Astrocyte of the spinal cord (primary cell): ENCODE data around the gene HHIPL2.

Experiments used
- DNase-seq: peaks from one replicate; pipeline ENCODE4 v3.0.0; 2011; ENCODE audit warnings: low read depth, low spot score
- H3K4me3 ChIP-seq: 2 replicates; pipeline ENCODE4 v1.5.1; 2011; ENCODE audit warnings: low read depth, mild to moderate bottlenecking, low read length, moderate library complexity
- in situ Hi-C: cut with HindIII; loops from 2 replicates; pipeline ENCODE4 v1.10.0; 2017; ENCODE audit warnings: low sequenced_read_pairs
- TF ChIP-seq, protein P1 (sequence below): IDR thresholded peaks from 2 replicates; pipeline ENCODE4 v1.5.1; 2012; ENCODE audit warnings: low read depth, mild to moderate bottlenecking, low read length, inconsistent platforms

HHIPL2 gene

DNA sequence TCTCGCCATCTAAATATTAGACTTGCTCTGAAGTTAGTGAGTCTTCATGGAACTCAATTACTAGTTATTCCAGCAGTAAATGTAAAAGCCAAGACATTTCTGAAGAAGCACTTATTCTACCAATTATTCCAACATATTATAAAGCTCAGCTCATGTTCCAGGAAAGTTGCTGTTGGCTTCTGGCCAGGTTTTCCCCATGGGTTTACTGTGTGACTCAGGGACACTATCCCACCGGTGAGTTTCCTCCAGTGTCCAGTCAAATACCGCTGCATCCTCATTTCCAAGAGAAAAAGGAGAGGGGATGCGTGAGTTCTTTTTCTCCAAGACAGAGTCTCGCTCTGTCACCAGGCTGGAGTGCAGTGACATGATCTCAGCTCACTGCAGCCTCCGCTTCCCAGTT is 9.2 kb upstream of the HHIPL2 start:
- TF ChIP-seq, protein P1, sequence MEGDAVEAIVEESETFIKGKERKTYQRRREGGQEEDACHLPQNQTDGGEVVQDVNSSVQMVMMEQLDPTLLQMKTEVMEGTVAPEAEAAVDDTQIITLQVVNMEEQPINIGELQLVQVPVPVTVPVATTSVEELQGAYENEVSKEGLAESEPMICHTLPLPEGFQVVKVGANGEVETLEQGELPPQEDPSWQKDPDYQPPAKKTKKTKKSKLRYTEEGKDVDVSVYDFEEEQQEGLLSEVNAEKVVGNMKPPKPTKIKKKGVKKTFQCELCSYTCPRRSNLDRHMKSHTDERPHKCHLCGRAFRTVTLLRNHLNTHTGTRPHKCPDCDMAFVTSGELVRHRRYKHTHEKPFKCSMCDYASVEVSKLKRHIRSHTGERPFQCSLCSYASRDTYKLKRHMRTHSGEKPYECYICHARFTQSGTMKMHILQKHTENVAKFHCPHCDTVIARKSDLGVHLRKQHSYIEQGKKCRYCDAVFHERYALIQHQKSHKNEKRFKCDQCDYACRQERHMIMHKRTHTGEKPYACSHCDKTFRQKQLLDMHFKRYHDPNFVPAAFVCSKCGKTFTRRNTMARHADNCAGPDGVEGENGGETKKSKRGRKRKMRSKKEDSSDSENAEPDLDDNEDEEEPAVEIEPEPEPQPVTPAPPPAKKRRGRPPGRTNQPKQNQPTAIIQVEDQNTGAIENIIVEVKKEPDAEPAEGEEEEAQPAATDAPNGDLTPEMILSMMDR = no peak
- H3K4me3 ChIP-seq = no peak overlapping the region
- peak; percentile 21 for DNase-seq
- in situ Hi-C loops = no loop called here

GRCh38 chr1:222555992-222556615 is 8.2 kb upstream of the HHIPL2 start:
- TF ChIP-seq, protein P1 = no peak
- in situ Hi-C loops = no loop called here
- H3K4me3 ChIP-seq = no peak overlapping the region
- DNase-seq = no peak

DNA sequence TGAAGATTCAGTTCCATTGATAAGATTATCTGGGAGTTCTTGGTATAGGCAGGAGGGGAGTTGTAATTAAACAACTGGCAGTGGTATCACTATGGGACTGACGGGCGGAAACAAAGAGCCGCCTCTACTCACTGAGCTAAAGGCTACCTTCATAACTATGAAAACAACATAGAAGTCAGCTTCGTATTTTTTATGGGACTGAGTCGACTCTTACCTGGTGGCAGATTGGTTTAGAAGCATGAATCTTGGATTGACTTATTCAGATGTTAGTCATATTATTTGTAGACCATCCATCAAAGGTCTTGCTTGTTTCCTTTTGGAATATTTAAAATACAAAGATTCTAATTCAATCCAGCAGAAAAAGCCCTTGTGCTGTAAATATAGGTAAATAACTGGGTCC is 6.3 kb upstream of the HHIPL2 start:
- in situ Hi-C loops = no loop called here
- TF ChIP-seq, protein P1 = no peak
- no peak for DNase-seq
- H3K4me3 ChIP-seq = no peak overlapping the region

DNA sequence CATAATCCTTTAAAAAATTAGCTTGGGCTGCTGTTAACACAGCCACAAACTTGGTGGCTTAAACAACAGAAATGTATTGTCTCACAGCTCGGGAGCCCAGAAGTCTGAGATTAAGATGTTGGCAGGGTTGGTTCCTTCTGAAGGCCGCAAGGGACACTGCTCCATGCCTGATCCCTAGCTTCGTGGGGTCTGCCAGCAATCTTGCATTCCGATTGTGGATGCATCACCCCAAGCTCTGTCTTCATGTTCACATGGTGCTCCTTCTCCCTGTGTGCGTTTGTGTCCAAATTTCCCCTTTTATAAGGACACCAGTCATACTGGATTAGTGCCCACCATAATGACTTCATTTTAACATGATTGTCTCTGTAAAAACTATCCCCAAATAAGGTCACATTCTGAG is 5.0 kb upstream of the HHIPL2 start:
- DNase-seq = no peak
- in situ Hi-C loops = no loop called here
- TF ChIP-seq, protein P1 = no peak

DNA sequence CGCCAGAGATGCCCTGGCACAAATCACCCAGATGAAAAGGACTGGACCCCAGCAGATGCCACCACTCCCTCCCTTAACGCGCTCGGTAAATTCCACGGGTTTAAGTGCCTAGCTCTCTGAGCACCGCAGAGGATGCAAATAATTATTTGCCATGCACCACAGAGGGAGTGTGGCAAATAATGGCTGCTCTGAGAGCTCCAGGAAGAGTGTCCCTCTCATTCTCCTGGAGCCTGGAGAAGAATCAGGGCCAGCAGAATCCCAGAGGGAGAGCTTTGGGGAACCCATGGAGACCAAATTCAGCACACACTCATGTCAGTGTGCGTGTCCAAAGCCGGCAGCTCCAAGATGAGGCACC is 667 bp downstream of the HHIPL2 start:
- in situ Hi-C loops = no loop called here
- TF ChIP-seq, protein P1 = no peak
- no peak overlapping the region for H3K4me3 ChIP-seq
- DNase-seq = no peak

More for the DNA sequence above, 5.0 kb upstream of the HHIPL2 start:
- no peak overlapping the region for H3K4me3 ChIP-seq

GRCh38 chr1:222546548-222547259 is 1.2 kb downstream of the HHIPL2 start:
- TF ChIP-seq, protein P1 = no peak
- no peak overlapping the region for H3K4me3 ChIP-seq
- peak; percentile 86 for DNase-seq
- in situ Hi-C loops = no loop called here
